ENCODE data around the gene ANO6.

DNA sequence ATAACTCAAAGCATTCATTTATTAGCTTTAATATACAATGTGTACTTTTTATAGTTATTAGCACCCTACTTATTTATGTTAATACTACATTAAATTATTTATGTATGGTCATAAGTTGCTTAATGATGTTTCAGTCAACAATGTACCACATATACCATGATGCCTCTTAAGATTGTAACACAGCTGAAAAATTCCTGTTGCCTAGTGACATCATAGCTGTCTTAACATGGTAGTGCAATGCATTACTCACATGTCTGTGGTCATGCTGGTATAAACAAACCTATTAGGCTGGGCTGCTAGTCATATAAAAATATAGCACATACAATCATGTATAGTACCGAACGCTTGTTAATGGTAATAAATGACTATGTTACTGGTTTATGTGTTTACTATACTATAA is 120.4 kb downstream of the ANO6 start:
- no peak for TF ChIP-seq SUZ12 (IDR thresholded peaks at IDR 0.05; ENCODE audit: extremely low read depth, insufficient read depth, insufficient read length)
- no peak for TF ChIP-seq ZNF274 (IDR thresholded peaks at IDR 0.05; ENCODE audit: low read depth, low read length)
